Testis (tissue), 2 donors: ENCODE data around the gene PLA2G4D.

Experiments used
- CTCF ChIP-seq, 3 experiments: fragments of 450-650 bp in 2 of 3; fragments of 200-600 bp in 1 of 3; sonication (generic) in 1 of 3; IDR thresholded peaks; one replicate each; pipeline ENCODE4 v1.5.1; 2016 to 2019; ENCODE audit warnings: antibody characterized with exemption in 3 of 3, mild to moderate bottlenecking in 2 of 3, moderate library complexity in 1 of 3
- POLR2A ChIP-seq: fragments of 450-650 bp; IDR thresholded peaks from one replicate; pipeline ENCODE4 v1.6.1; 2017; ENCODE audit warnings: antibody characterized with exemption, mild to moderate bottlenecking, moderate library complexity

- TF ChIP-seq CTCF (IDR thresholded peaks at IDR 0.05) (no peak), POLR2A (no peak)
Measured at GRCh38 chr15:42021593-42021992, 72.8 kb downstream of the PLA2G4D start.
